ENCODE data around the gene ADAMTS4.
A peak's percentile ranks its signal among the peaks of the same experiment; 100 is the strongest.

Gene ADAMTS4

GRCh38 chr1:161206411-161207140 lies 7.7 kb upstream of the ADAMTS4 start:
- Mint-ChIP-seq H3K27me3 (no peaks in the 10 kb centered on the region), H3K4me1 (ENCODE audit: low read depth) (peaks cover 51% of the 10 kb centered on the region), H3K9me3 (no peaks in the 10 kb centered on the region), H3K36me3 (ENCODE audit: low read depth) (peaks cover 57% of the 10 kb centered on the region), H3K27ac (no peak overlapping the region), H3K4me3 (no peak overlapping the region)

- Mint-ChIP-seq H3K9me3 (no peaks in the 10 kb centered on the region), H3K27me3 (no peaks in the 10 kb centered on the region), H3K36me3 (ENCODE audit: low read depth) (peaks cover 34% of the 10 kb centered on the region), H3K4me1 (ENCODE audit: low read depth) (peaks cover 64% of the 10 kb centered on the region), H3K27ac (peak within 1 kb of the TSS; percentile 92), H3K4me3 (peak within 1 kb of the TSS; percentile 90)
These were observed 3.2 kb upstream of the ADAMTS4 start, which contains the start of gene NDUFS2 for GRCh38 chr1:161201836-161202712. Gene NDUFS2, plus strand, starts transcription at chr1:161202367. Its CDS starts 19 bp downstream, at chr1:161202386.

GRCh38 chr1:161200992-161201835 lies 2.4 kb upstream of the ADAMTS4 start:
- Mint-ChIP-seq H3K4me1 (ENCODE audit: low read depth) (peaks cover 61% of the 10 kb centered on the region), H3K36me3 (ENCODE audit: low read depth) (peaks cover 27% of the 10 kb centered on the region), H3K9me3 (no peaks in the 10 kb centered on the region), H3K27me3 (no peaks in the 10 kb centered on the region), H3K4me3 (peak overlapping the region; percentile 90), H3K27ac (peak overlapping the region; percentile 92)

- Mint-ChIP-seq H3K36me3 (ENCODE audit: low read depth) (peaks cover 20% of the 10 kb centered on the region), H3K27ac (peak overlapping the region; percentile 92), H3K27me3 (no peaks in the 10 kb centered on the region), H3K4me3 (peak overlapping the region; percentile 43), H3K4me1 (ENCODE audit: low read depth) (peaks cover 55% of the 10 kb centered on the region), H3K9me3 (no peaks in the 10 kb centered on the region)
These were observed 1.7 kb upstream of the ADAMTS4 start for GRCh38 chr1:161200421-161200991.

DNA sequence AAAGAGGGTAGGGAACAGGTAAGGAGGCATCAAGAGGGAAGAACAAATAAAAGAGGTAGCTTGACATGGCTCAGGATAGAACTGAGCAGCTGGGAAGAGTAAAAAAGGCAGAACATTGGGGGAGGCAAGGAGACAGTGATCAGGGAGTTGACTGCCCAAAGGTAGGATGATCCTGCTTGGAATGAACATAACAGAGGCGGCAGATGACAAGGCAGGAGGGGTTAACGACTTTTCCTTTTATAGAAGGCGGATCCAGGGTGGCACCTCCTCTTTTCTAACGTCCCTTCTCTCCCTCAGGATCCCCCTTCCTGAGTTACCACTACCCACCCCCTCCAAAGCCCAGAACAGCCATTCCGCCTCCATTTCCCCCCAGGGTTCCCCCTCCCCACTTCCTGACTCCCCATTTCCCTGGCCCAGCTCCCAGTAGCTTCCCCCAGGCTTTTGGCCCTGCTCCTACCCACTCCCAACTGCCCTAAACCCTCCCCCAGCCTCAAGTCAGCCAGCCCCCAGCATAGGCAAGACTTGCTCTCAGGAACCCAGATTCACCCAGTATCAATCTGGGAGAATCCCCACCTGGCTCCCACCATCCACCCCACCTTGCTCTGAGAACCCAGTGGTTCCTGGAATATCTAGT lies 769 bp upstream of the ADAMTS4 start:
- Mint-ChIP-seq H3K36me3 (ENCODE audit: low read depth) (peaks cover 14% of the 10 kb centered on the region), H3K27me3 (no peaks in the 10 kb centered on the region), H3K27ac (peak overlapping the region; percentile 92), H3K9me3 (no peaks in the 10 kb centered on the region), H3K4me1 (ENCODE audit: low read depth) (peaks cover 55% of the 10 kb centered on the region), H3K4me3 (peak overlapping the region; percentile 43)

GRCh38 chr1:161198194-161198896 lies 509 bp downstream of the ADAMTS4 start:
- Mint-ChIP-seq H3K4me3 (no peak overlapping the region), H3K4me1 (ENCODE audit: low read depth) (peaks cover 45% of the 10 kb centered on the region), H3K9me3 (no peaks in the 10 kb centered on the region), H3K27ac (no peak overlapping the region), H3K27me3 (no peaks in the 10 kb centered on the region), H3K36me3 (ENCODE audit: low read depth) (peaks cover 1% of the 10 kb centered on the region)

- H3K36me3 Mint-ChIP-seq (ENCODE audit: low read depth) = no peaks in the 10 kb centered on the region
- H3K4me3 Mint-ChIP-seq = no peak overlapping the region
- peaks cover 41% of the 10 kb centered on the region for H3K4me1 Mint-ChIP-seq (ENCODE audit: low read depth)
- no peaks in the 10 kb centered on the region for H3K9me3 Mint-ChIP-seq
- H3K27ac Mint-ChIP-seq = peak overlapping the region; percentile 52
- no peaks in the 10 kb centered on the region for H3K27me3 Mint-ChIP-seq
These were observed 1.2 kb downstream of the ADAMTS4 start for GRCh38 chr1:161197560-161198193.

DNA sequence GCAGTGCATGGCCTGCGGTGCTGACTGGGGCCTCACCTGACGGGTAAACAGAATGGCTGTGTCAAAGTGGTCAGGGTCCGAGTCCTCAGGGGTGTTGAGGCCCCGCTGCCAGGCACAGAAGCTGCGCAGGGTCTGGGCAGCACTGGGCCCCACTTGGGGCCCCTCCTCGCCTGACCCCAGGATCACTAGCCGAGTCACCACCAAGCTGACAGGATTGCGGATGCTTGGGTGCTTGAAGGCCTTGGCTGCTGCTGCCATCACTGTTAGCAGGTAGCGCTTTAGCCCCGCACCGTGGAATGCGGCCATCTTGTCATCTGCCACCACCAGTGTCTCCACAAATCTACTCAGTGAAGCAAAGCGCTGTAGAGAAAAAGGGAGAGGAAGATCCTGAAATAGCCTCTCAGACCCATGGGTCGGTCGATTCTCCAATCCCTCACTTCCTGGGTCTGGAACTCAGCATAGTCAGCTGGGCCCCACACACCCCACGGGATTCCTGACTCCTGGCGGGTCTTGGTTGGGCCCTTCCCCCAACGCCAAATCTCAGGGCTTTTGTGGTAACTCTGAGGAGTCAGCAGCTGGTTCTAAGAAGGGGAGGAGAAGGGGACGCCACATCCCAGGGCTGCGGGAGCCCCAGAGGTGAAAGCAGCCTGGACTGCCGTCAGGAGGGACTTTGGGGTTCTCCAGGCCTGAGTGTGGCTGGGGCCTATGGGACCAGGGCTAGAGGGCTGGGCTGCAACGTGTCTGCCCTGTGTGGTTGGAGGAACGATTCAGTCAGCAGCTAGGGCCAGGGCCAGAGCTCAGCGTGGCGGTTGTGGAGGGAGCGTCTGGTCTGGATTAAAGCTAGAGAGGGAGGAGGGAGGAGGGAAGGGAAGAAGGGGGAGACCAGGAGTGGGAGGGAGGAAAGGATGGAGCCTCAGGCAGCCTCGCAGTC lies 2.1 kb downstream of the ADAMTS4 start:
- Mint-ChIP-seq H3K36me3 (ENCODE audit: low read depth) (no peaks in the 10 kb centered on the region), H3K27me3 (no peaks in the 10 kb centered on the region), H3K4me1 (ENCODE audit: low read depth) (peaks cover 45% of the 10 kb centered on the region), H3K4me3 (no peak overlapping the region), H3K27ac (no peak overlapping the region), H3K9me3 (no peaks in the 10 kb centered on the region)

DNA sequence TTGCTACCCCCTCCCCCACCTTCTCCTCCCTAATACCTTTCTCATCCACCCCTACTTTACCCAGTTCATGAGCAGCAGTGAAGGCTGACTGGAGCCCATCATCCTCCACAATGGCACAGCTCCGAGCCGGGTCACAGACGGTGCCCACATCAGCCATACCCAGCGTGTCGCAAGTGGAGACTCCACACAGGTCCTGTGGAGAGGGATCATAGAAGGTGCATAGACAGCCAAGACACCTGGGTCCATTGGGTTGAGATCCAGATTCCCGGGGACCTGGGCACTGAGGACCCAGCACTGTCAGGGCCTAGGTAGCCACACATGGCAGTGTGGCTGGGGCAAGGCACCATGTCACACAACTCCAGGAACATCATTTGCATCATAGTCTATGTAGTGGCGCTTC lies 2.7 kb downstream of the ADAMTS4 start:
- H3K9me3 Mint-ChIP-seq = no peaks in the 10 kb centered on the region
- no peaks in the 10 kb centered on the region for H3K27me3 Mint-ChIP-seq
- no peak overlapping the region for H3K27ac Mint-ChIP-seq
- peaks cover 39% of the 10 kb centered on the region for H3K4me1 Mint-ChIP-seq (ENCODE audit: low read depth)
- no peaks in the 10 kb centered on the region for H3K36me3 Mint-ChIP-seq (ENCODE audit: low read depth)
- H3K4me3 Mint-ChIP-seq = no peak overlapping the region

GRCh38 chr1:161195171-161195570 lies 3.7 kb downstream of the ADAMTS4 start:
- H3K4me1 Mint-ChIP-seq (ENCODE audit: low read depth) = peaks cover 30% of the 10 kb centered on the region
- no peaks in the 10 kb centered on the region for H3K36me3 Mint-ChIP-seq (ENCODE audit: low read depth)
- no peak overlapping the region for H3K4me3 Mint-ChIP-seq
- no peaks in the 10 kb centered on the region for H3K27me3 Mint-ChIP-seq
- peak overlapping the region; percentile 37 for H3K27ac Mint-ChIP-seq
- H3K9me3 Mint-ChIP-seq = no peaks in the 10 kb centered on the region

- Mint-ChIP-seq H3K27me3 (no peaks in the 10 kb centered on the region), H3K4me3 (no peak overlapping the region), H3K4me1 (ENCODE audit: low read depth) (peaks cover 27% of the 10 kb centered on the region), H3K9me3 (no peaks in the 10 kb centered on the region), H3K27ac (no peak overlapping the region), H3K36me3 (ENCODE audit: low read depth) (no peaks in the 10 kb centered on the region)
These were observed 5.2 kb downstream of the ADAMTS4 start for GRCh38 chr1:161193561-161194235.

All from stimulated activated naive CD8-positive, alpha-beta T cell treated with anti-CD3 and anti-CD28 coated beads, Interleukin-15, Interleukin-2, amounts not matched to agents 100 ng/mL and 50 ng/mL, for 24 hours (primary cell).